Hematopoietic multipotent progenitor cell treated with erythropoietin and hydrocortisone succinate and interleukin-3 and kit ligand, for 4 days (in vitro differentiated cells): Measurements from ENCODE around the gene DYRK1A.

Experiments
- DNase-seq: peaks from one replicate; pipeline ENCODE4 v3.0.0-alpha.2; 2015

DYRK1A gene

GRCh38 chr21:37385179-37385765, 18.7 kb downstream of the DYRK1A start:
- no peak for DNase-seq

GRCh38 chr21:37386151-37386550, 19.6 kb downstream of the DYRK1A start:
- no peak for DNase-seq

- no peak for DNase-seq
Observed at GRCh38 chr21:37389456-37389855, 22.9 kb downstream of the DYRK1A start.

GRCh38 chr21:37391666-37392065, 25.1 kb downstream of the DYRK1A start:
- peak; percentile 38 for DNase-seq

GRCh38 chr21:37392441-37392840, 25.9 kb downstream of the DYRK1A start:
- no peak for DNase-seq

GRCh38 chr21:37393030-37393429, 26.5 kb downstream of the DYRK1A start:
- no peak for DNase-seq

GRCh38 chr21:37393786-37394185, 27.2 kb downstream of the DYRK1A start:
- DNase-seq = no peak

- peak; percentile 64 for DNase-seq
Observed at GRCh38 chr21:37395961-37396360, 29.4 kb downstream of the DYRK1A start.

- DNase-seq = no peak
Observed at GRCh38 chr21:37396855-37397254, 30.3 kb downstream of the DYRK1A start.

- no peak for DNase-seq
Observed at GRCh38 chr21:37398697-37399096, 32.1 kb downstream of the DYRK1A start.

GRCh38 chr21:37402251-37402867, 35.8 kb downstream of the DYRK1A start:
- no peak for DNase-seq

- DNase-seq = no peak
Observed at GRCh38 chr21:37405629-37406028, 39.1 kb downstream of the DYRK1A start.

- DNase-seq = no peak
Observed at GRCh38 chr21:37407719-37408420, 41.3 kb downstream of the DYRK1A start.

GRCh38 chr21:37408464-37409193, 42.1 kb downstream of the DYRK1A start:
- DNase-seq = no peak

- no peak for DNase-seq
Observed at GRCh38 chr21:37410639-37411038, 44.1 kb downstream of the DYRK1A start.

GRCh38 chr21:37412603-37413360, 46.2 kb downstream of the DYRK1A start:
- no peak for DNase-seq

- DNase-seq = peak; percentile 48
Observed at GRCh38 chr21:37413553-37414291, 47.1 kb downstream of the DYRK1A start.

GRCh38 chr21:37414292-37415253, 48.0 kb downstream of the DYRK1A start:
- no peak for DNase-seq

- DNase-seq = no peak
Observed at GRCh38 chr21:37415939-37416338, 49.4 kb downstream of the DYRK1A start.

- DNase-seq = no peak
Observed at GRCh38 chr21:37416914-37417313, 50.3 kb downstream of the DYRK1A start.
